ENCODE data around the gene FTCD. TPM values are rescaled to one million over a fixed set of nuclear protein-coding genes. Genes with fewer than 3 reads are reported as not detected.

FTCD gene, protein sequence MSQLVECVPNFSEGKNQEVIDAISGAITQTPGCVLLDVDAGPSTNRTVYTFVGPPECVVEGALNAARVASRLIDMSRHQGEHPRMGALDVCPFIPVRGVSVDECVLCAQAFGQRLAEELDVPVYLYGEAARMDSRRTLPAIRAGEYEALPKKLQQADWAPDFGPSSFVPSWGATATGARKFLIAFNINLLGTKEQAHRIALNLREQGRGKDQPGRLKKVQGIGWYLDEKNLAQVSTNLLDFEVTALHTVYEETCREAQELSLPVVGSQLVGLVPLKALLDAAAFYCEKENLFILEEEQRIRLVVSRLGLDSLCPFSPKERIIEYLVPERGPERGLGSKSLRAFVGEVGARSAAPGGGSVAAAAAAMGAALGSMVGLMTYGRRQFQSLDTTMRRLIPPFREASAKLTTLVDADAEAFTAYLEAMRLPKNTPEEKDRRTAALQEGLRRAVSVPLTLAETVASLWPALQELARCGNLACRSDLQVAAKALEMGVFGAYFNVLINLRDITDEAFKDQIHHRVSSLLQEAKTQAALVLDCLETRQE
- total RNA-seq (1 to 10 TPM in 6 of 10 donors, under 1 TPM in 4; 0.38 to 4.4 (median 1.1) TPM), polyA plus RNA-seq (1 to 10 TPM in 1 of 2 donors, under 1 TPM in 1; 0.14 to 4.0 TPM)
- long read RNA-seq, donor 1, partial matches to known transcripts: 3 of 4 reads
- long read RNA-seq, donor 1, other reads (novel, unspliced or antisense): 1 of 4 reads
- long read RNA-seq, donor 2, partial matches to known transcripts: 2 of 3 reads
- long read RNA-seq, donor 2, other reads (novel, unspliced or antisense): 1 of 3 reads
- long read RNA-seq, donor 3, partial matches to known transcripts: 1 of 1 reads
- long read RNA-seq, donor 3, other reads (novel, unspliced or antisense): 0 of 1 reads

DNA sequence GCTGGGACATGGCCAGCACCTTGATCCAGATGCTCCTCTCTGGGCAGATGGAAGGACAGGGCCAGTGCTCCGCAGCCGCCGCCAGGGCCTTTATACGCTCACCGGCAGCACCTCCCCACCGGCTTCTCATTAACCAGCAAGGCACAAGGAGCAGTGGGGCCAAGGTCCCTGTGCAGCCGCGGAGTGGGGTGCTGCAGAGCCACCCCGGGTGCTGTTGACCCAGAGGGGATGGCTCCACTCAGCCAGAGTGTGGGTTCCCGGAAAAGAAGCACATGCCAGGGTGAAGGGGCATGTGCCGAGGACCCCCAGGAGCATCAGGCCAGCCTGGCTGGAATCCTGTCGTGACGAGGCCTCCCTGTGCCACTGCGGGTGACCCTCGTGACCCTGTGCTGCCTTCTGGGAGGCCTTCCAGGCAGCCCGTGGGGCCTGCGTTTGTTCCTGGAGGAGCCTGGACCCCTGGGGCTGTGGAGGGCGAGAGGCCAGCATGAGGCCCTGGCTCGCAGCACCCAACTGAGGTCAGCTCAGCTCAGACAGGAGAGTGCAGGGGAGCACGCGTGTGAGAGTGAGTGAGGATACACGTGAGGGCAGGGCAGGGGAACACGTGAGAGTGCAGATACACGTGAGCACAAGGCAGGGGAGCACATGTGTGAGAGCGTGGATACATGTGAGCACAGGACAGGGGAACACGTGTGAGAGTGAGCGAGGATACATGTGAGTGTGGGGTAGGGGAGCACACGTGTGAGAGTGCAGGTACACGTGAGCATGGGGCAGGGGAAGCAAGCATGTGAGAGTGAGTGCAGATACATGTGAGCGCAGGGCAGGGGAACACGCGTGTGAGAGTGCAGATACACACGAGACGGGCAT lies at the start of gene FTCD:
Gene FTCD, minus strand, starts transcription at position 66 of the 864 bp plus-strand sequence. Its CDS starts 56 bp downstream, at position 10.
- no peak for DNase-seq
- Histone ChIP-seq H3K4me1 (peaks cover 4 to 15% (median 10%) of the 10 kb centered on the region in 9 donors), H3K4me3 (no peak within 1 kb of the TSS), H3K36me3 (no peaks in the 10 kb centered on the region), H3K27me3 (no peaks in the 10 kb centered on the region), H3K9me3 (no peaks in the 10 kb centered on the region), H3K27ac (no peak within 1 kb of the TSS)
- 88 to 93% methylated on average over 33 to 34 of the region's 34 CpGs for WGBS, 2 donors
- TF ChIP-seq, protein P1, sequence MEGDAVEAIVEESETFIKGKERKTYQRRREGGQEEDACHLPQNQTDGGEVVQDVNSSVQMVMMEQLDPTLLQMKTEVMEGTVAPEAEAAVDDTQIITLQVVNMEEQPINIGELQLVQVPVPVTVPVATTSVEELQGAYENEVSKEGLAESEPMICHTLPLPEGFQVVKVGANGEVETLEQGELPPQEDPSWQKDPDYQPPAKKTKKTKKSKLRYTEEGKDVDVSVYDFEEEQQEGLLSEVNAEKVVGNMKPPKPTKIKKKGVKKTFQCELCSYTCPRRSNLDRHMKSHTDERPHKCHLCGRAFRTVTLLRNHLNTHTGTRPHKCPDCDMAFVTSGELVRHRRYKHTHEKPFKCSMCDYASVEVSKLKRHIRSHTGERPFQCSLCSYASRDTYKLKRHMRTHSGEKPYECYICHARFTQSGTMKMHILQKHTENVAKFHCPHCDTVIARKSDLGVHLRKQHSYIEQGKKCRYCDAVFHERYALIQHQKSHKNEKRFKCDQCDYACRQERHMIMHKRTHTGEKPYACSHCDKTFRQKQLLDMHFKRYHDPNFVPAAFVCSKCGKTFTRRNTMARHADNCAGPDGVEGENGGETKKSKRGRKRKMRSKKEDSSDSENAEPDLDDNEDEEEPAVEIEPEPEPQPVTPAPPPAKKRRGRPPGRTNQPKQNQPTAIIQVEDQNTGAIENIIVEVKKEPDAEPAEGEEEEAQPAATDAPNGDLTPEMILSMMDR (IDR thresholded peaks at IDR 0.05): no peak
- intact Hi-C loops (cut with DNase I): loop anchor here in 2 of 10 donors (10.0 kb wide), 1 partner anchor 59 kb away; no protein-coding TSS in a partner anchor
- no peak for ATAC-seq

DNA sequence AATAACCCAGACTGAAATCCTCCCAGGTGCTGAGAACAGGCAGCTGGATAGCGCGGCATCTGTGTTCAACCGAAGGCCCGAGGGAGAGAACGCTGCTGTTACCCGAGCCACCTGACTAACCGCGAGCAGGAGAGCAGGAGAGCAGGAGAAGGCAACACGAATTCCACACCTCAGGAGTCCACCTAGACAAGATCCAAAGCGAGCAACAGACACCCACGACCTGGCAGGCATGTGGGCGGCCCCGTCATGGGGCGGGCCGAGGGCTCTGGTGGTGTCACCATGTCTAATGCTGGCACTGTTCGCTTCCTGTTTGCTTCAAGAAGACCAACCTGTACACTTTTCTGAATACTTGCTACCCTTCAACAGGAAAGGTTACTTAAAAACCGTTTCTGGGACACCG lies 49.8 kb upstream of the FTCD start:
- DNase-seq (no peak), ATAC-seq (no peak)
- peaks cover 0 to 89% (median 33%) of the 10 kb centered on the region in 9 donors for H3K36me3 ChIP-seq
- intact Hi-C loops (cut with DNase I): no loop called here
- TF ChIP-seq, protein P1 (IDR thresholded peaks at IDR 0.05): no peak
- no peaks in the 10 kb centered on the region for H3K27me3 ChIP-seq
- no peaks in the 10 kb centered on the region for H3K9me3 ChIP-seq
- no peak overlapping the region for H3K27ac ChIP-seq
- 91 to 92% methylated on average over 18 of the region's 18 CpGs for WGBS, 2 donors
- no peak overlapping the region for H3K4me3 ChIP-seq
- H3K4me1 ChIP-seq: peaks cover 0 to 8% (median 0%) of the 10 kb centered on the region in 9 donors

DNA sequence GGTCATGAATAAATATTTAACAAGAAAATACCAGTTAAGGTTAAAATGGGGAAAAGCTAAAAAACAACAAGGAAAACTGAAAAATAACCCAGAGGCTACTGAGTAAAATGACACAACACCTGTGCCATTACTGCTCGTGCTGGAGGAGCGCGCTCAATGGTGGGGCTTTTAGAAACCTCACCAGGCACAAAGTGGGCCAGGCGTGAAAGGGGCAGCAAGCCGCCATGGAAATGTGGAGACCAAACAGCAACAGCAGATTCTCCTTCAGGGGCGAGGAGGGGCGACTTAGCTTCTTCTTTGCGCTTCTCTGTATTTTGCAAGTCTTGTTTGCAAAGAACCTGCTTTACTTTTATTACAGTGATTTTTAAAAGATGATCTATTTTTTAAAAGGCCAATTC lies 47.8 kb upstream of the FTCD start:
- ATAC-seq: no peak
- 96 to 98% methylated on average over 8 of the region's 8 CpGs for WGBS, 2 donors
- Histone ChIP-seq H3K4me3 (no peak overlapping the region), H3K27me3 (no peaks in the 10 kb centered on the region), H3K36me3 (peaks cover 0 to 87% (median 32%) of the 10 kb centered on the region in 9 donors), H3K9me3 (no peaks in the 10 kb centered on the region), H3K27ac (peak overlapping the region in 9 of 10 donors; percentile 6 to 67 (median 53)), H3K4me1 (peaks cover 0 to 8% (median 0%) of the 10 kb centered on the region in 9 donors)
- TF ChIP-seq, protein P1 (IDR thresholded peaks at IDR 0.05): no peak
- intact Hi-C loops (cut with DNase I): no loop called here
- no peak for DNase-seq
